ENCODE data around the gene NECAP2. TPM values are rescaled to one million over a fixed set of nuclear protein-coding genes. Genes with fewer than 3 reads are reported as not detected.
"Not testable (repeated sequence)": the region's sequence is repeated elsewhere in the genome, so short reads cannot be mapped to it uniquely, and the experiment has no call there.

Gene NECAP2
- polyA plus RNA-seq, 1 donor = 32.8 TPM

GRCh38 chr1:16425125-16426025, 15.1 kb upstream of the NECAP2 start:
- no peak for DNase-seq (ENCODE audit: low read depth)

- DNase-seq (ENCODE audit: low read depth) = no peak
Observed at GRCh38 chr1:16430606-16431005, 9.9 kb upstream of the NECAP2 start.

GRCh38 chr1:16433030-16433429, 7.5 kb upstream of the NECAP2 start:
- no peak for DNase-seq (ENCODE audit: low read depth)

GRCh38 chr1:16434007-16434406, 6.5 kb upstream of the NECAP2 start:
- no peak for DNase-seq (ENCODE audit: low read depth)

- DNase-seq (ENCODE audit: low read depth) = no peak
Observed at GRCh38 chr1:16434501-16434900, 6.0 kb upstream of the NECAP2 start.

- DNase-seq (ENCODE audit: low read depth) = no peak
Observed at GRCh38 chr1:16436946-16437474, 3.5 kb upstream of the NECAP2 start, which contains the start of gene SPATA21. Gene SPATA21, minus strand, starts transcription at chr1:16437424. Its CDS starts 6,053 bp downstream, at chr1:16431371.

- no peak for DNase-seq (ENCODE audit: low read depth)
Observed at GRCh38 chr1:16438516-16438915, 2.0 kb upstream of the NECAP2 start.

- DNase-seq (ENCODE audit: low read depth) = no peak
Observed at GRCh38 chr1:16438924-16439323, 1.6 kb upstream of the NECAP2 start.

GRCh38 chr1:16440131-16440469, 424 bp upstream of the NECAP2 start:
- no peak for DNase-seq (ENCODE audit: low read depth)

GRCh38 chr1:16441282-16441665, 750 bp downstream of the NECAP2 start:
- no peak for DNase-seq (ENCODE audit: low read depth)

GRCh38 chr1:16442265-16442664, 1.7 kb downstream of the NECAP2 start:
- DNase-seq (ENCODE audit: low read depth) = no peak

- no peak for DNase-seq (ENCODE audit: low read depth)
Observed at GRCh38 chr1:16442941-16443340, 2.4 kb downstream of the NECAP2 start.

- no peak for DNase-seq (ENCODE audit: low read depth)
Observed at GRCh38 chr1:16443975-16444770, 3.6 kb downstream of the NECAP2 start.

GRCh38 chr1:16445052-16445451, 4.5 kb downstream of the NECAP2 start:
- DNase-seq (ENCODE audit: low read depth) = no peak

GRCh38 chr1:16446116-16446515, 5.6 kb downstream of the NECAP2 start:
- DNase-seq (ENCODE audit: low read depth) = no peak

- no peak for DNase-seq (ENCODE audit: low read depth)
Observed at GRCh38 chr1:16447641-16448040, 7.1 kb downstream of the NECAP2 start.

GRCh38 chr1:16449065-16449464, 8.5 kb downstream of the NECAP2 start:
- no peak for DNase-seq (ENCODE audit: low read depth)

GRCh38 chr1:16449666-16450065, 9.1 kb downstream of the NECAP2 start:
- no peak for DNase-seq (ENCODE audit: low read depth)

GRCh38 chr1:16450863-16451481, 10.4 kb downstream of the NECAP2 start:
- no peak for DNase-seq (ENCODE audit: low read depth)

- no peak for DNase-seq (ENCODE audit: low read depth)
Observed at GRCh38 chr1:16451841-16452528, 11.5 kb downstream of the NECAP2 start.

GRCh38 chr1:16454909-16455308, 14.4 kb downstream of the NECAP2 start:
- not testable (repeated sequence) for DNase-seq (ENCODE audit: low read depth)
